HG03108 (cell line): ENCODE measurements around the gene PAPPA2.
"Not testable (repeated sequence)": the region's sequence is repeated elsewhere in the genome, so short reads cannot be mapped to it uniquely, and the experiment has no call there.

ENCODE experiments used
- ATAC-seq: cut with Tn5 transposase; IDR thresholded peaks from one replicate; pipeline ENCODE4 v1.9.1; 2021; ENCODE audit warnings: moderate library complexity; ENCODE audit not compliant: unreplicated experiment

The PAPPA2 gene, protein sequence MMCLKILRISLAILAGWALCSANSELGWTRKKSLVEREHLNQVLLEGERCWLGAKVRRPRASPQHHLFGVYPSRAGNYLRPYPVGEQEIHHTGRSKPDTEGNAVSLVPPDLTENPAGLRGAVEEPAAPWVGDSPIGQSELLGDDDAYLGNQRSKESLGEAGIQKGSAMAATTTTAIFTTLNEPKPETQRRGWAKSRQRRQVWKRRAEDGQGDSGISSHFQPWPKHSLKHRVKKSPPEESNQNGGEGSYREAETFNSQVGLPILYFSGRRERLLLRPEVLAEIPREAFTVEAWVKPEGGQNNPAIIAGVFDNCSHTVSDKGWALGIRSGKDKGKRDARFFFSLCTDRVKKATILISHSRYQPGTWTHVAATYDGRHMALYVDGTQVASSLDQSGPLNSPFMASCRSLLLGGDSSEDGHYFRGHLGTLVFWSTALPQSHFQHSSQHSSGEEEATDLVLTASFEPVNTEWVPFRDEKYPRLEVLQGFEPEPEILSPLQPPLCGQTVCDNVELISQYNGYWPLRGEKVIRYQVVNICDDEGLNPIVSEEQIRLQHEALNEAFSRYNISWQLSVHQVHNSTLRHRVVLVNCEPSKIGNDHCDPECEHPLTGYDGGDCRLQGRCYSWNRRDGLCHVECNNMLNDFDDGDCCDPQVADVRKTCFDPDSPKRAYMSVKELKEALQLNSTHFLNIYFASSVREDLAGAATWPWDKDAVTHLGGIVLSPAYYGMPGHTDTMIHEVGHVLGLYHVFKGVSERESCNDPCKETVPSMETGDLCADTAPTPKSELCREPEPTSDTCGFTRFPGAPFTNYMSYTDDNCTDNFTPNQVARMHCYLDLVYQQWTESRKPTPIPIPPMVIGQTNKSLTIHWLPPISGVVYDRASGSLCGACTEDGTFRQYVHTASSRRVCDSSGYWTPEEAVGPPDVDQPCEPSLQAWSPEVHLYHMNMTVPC (N-terminal part only)

DNA sequence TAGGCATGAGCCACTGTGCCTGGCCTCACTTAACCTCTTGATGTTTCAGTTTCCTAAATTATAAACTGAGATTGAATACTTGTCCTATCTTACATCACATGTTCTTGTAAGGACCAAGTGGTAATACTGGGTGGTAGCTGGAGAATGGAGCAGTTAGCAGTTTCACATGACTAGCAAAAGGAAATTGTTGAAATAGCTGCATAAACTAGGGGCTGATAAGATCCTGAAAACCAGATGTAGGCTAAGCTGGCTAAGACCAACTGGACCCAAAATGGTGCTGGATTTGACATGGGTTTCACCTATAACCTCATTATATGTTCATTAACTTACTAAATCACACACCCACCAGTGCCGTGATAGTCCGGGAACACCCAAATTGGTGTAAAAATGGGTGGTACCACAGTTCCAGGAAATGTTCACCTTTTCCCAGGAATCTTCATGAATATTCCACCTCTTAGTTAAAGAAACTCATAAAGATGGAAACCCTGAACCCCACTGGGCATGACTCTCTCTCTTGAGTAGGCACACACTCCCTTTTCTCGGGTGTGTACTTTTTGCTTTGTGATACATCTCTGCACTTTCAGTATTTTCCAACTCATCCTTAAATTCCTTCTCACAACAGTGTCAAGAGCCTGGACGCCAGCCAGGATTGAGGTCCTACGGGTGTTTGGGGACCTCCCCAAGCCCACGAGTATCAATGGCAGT lies at the start of gene PAPPA2:
TSS of gene PAPPA2 (plus strand) at position 502 of the 705 bp plus-strand sequence. CDS start 93,148 bp downstream, outside the sequence.
- ATAC-seq, result no peak

DNA sequence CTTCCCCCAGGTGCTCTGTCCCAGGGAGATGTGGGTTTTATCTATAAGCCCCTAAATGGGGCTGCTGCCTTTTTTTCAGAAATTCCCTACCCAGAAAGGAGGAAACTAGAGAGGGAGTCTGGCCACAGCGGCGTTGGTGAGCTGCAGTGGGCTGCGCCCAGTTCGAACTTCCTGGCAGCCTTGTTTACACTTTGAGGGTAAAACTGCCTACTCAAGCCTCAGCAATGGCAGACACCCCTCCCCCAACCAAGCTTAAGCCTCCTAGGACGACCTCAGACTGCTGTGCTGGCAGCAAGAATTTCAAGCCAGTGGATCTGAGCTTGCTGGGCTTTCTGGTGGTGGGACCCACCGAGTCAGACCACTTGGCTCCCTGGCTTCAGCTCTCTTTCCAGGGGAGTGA lies 46.2 kb upstream of the PAPPA2 start:
- no peak for ATAC-seq

DNA sequence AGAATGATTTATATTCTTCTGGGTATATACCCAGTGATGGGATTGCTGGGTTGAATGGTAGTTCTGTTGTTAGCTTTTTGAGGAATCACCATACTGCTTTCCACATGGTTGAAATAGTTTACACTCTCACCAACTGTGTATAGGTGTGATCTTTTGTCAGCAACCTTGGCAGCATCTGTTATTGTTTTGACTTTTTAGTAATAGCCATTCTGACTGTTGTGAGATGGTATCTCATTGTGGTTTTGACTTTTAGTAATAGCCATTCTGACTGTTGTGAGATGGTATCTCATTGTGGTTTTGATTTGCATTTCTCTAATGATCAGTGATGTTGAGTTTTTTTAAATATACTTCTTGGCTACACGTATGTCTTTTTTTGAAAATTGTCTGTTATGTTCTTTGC lies 43.4 kb upstream of the PAPPA2 start:
- not testable (repeated sequence) for ATAC-seq

DNA sequence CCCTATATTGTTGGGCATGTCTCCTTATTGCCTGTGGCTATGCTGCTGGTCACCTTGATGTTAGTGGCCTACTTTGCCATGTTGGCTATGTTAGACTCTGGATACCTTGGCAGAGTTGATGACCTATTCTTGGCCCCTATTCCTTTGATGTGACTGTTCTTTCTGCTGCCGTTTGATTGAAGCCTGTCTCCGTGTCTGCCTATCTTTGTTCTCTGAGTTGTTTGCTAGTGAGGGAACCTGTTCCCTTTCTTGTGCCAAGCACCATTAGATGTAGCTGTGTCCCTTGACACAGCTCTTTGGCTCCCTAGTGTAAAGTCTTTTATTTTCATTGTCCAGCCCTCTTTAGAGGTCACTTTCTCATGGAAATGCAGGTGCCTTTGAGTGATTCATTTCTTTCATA lies 28.7 kb upstream of the PAPPA2 start:
- no peak for ATAC-seq

DNA sequence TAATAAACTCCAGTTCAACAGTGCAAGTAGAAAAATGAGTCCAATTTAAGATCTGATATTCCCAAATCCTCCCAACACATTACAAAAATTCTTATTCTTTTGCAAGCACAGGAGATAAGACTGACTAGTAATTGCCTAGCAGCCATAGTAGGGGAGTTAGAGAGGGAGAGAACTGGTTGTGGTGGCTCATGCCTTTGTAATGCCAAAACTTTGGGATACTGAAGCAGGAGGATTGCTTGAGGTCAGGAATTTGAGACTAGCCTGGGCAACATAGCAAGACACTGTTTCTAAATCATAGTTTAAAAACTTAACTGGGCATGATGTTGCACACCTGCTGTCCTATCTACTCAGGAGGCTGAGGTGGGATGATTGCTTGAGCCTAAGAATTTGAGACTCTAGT lies 26.7 kb upstream of the PAPPA2 start:
- ATAC-seq, result no peak

DNA sequence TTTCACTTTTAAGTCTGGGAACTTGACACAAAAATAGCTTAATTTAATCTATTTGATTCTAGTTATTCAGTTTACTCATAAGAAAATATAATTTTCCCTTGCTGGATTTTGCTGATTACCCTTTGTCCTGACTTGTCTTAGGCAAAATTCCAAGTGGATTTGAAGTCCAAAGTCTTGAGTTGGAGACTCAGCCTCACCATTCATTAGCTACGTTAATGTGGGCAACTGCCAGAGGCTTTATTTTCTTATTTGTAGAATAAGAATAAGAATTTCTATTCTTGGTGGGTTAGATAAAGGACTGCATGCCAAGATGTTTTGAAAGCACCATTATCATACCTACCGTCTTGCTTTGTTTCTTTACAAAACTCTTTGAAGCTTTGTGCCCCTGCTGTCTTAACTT lies 22.8 kb upstream of the PAPPA2 start:
- no peak for ATAC-seq

DNA sequence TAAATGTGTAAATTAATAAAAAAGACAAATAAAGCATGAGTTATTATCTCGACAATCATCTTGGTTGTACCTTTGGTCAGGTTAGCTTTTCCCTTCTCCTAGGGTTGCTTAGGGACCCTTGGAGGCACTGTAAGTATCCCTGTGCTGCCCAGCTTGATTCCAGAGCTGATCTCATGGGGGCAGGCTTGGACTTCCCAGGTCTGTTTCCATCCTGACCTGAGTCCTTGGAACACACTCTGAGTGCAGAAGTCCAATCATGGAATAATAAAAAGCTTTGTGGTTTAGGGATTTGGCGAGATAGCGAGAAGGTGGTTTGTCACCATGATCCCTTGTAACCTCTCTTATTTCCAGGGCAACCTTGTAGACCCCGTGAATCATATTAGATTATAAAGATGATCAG lies 18.7 kb upstream of the PAPPA2 start:
- no peak for ATAC-seq

DNA sequence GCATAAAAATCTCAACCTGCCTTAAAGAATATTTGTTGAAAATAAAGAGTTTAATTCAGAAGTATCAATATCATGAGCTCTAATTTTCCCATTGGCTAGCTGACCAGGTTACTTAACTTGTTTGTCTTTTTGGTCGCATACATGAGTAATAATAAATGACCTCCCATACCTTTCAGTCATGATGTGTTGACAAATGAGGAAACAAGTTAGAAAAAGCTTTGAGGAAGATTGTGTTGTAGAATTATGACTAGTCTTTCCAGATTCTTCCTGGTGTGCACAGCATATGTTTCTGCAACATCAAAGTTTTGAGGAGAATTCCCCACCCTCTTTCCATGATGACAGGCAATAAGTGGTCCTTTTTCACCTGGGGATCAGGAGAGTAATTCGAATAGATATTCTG lies 17.6 kb upstream of the PAPPA2 start:
- ATAC-seq, result no peak

DNA sequence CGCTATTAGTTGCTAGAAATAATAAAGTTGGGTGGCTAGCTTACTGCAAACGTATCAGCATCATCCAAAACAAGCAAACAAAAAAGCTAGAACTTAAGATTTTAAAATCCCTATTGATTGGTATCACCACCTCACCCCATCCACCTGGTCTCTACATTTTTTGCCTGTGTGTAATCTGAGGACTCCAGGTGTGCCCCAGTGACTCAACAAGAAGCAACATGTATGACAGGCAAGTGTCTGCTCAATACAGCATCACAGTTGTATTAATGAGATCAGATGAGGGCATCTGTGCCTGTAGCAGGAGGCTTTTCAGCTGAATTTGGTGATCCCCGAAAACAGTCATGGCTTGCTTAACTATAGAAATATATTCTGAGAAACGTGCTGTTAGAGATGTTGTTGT lies 14.6 kb upstream of the PAPPA2 start:
- no peak for ATAC-seq

DNA sequence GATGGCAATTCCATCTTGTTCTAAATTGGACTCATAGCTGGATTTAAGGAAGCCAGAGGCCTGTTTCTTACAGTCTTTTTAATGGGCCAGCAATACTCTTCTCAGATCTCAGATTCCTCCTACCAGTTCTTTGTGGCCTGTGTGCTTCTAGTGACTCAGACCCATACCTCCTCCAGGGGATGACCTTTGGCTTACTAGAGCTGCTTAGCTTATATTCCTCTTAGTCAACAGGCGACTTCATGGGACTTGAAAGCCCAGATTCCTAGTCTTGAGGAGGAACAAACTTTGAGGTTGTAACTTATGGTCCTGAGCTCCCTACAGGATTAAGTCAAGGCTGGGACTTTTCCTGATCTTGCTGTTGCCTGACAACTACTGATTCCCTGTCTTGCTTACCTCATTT lies 12.4 kb upstream of the PAPPA2 start:
- no peak for ATAC-seq

DNA sequence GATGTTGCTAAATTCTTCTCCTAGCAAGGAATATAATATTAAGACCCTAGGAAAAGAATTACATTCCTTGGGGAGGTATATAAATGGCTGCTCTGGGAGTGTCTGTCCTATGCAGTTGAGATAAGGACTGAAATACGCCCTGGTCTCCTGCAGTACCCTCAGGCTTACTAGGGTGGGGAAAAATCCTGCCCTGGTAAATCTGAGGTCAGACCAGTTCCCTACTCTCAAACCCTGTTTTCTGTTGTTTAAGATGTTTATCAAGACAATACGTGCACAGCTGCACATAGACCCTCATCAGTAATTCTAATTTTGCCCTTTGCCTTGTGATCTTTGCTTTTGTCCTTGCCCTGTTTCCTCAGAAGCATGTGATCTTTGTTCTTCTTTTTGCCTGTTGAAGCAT lies 11.2 kb upstream of the PAPPA2 start:
- not testable (repeated sequence) for ATAC-seq

DNA sequence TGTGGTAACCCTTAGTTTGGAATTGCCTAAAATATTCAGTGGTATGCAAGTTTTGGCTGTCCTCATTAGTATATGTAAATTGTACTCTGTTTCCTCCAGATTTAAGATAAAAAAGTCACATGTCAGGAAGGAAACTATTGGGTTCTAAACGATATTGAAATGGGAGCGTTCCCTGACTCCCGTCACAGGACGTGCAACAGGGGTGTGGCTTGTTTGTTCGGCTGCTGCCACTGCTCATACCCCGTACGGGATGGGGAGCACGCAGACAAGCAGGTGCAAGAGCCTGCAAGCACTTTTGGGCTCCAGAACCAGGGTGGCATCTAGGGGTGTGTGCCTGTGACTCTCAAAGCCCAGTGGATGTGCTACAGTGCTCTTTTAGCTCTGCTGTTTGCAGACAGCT lies 6.2 kb upstream of the PAPPA2 start:
- ATAC-seq, result no peak

DNA sequence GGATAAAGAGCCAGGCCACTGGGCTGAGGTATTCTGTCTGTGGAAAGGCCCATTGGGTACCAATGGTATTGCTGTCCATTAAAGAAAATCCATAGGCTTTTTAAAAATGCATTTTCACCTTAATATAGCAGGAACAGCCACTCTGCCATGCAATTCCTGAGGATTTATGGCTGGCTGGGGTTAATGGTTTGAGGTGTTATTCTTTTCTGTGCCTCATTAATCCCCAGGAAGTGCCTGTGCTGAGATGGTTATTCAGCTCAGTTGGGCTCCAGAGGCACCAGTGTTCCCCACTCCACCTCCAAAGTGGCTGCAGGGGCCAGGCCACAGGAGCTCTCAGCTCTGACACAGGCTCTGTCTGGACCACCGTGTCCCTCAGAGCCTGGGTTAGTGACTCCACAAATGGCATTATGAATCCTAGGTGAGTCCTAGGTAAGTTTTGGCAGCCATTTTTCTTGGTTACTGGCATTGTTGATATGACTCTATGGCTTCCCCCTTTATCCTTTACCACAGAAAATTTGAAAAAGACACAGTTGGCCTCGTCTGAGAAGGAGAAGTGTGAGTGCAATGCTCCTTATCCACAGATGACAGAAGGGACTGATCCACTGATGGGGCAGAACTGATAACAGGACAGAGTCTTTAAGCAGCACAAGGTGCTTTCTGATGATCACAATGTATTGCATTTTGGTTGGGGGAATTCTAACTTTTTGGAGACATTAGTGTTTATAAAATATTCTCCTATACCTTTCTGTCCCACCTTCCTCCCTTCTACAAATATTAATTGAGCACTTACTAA lies 2.2 kb upstream of the PAPPA2 start:
- ATAC-seq, result no peak

DNA sequence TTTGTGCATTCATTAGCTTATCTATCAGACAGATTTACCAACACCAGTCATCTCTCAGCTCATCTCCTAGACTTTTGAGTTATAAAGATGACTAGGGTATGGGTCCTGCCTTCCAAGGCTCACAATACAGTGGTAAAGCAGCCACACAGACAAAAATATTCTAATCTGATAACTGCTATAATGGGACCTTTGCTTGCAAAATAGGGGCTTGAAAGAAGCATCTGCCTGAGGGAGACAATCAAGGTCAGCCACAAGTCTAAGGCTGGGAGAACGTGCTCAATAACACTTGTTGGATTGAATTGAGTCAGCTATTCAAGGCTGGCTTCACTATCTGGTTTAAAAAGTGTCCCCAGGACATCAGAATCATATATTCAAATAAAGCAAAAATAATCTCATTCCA lies 1.4 kb upstream of the PAPPA2 start:
- ATAC-seq, result no peak

DNA sequence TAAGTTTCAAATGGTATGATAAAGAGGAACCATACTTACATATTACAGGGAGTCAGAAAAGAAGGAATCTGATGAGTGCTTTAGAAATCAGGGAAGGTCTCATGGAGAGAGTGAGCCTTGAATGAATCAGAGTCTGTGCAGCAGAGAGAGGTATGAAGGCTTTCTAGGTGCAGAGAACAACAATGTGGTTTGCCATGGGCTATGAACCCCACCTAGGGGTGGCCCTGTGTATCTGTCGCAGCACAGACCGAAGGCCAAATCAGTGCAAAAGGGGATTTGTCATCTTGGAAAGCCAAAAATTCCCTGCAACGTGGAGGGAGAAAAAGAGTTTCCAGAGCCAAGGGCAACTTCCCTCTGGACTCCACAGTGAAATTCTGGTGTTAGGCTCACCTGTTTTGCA lies 3.5 kb downstream of the PAPPA2 start:
- no peak for ATAC-seq

DNA sequence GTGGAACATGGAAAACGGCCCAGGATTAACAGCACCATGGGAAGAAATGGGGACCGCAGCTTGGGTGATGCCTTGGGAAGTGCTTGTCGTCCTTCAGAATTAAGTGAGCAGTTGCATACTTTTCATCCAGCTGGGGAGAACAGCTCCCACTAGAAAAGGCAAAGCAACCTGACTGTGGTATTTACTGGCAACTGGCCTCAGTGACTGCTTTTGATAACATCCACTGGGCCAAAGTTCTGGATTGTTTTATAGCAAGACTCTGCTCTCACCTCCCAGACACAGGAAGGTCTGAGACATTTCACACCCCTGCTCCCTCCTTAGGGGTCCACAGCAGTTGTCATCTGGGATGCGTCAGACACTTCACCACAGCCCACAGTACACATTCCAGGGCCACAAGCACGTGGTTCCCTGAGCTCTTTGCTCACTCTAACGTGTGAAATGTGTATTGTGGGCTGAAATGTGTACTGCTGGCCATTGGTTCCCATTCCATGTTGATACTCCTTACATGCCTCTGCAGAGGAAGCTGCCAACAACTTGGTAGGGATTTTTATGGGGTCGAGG lies 6.6 kb downstream of the PAPPA2 start:
- ATAC-seq, result no peak

DNA sequence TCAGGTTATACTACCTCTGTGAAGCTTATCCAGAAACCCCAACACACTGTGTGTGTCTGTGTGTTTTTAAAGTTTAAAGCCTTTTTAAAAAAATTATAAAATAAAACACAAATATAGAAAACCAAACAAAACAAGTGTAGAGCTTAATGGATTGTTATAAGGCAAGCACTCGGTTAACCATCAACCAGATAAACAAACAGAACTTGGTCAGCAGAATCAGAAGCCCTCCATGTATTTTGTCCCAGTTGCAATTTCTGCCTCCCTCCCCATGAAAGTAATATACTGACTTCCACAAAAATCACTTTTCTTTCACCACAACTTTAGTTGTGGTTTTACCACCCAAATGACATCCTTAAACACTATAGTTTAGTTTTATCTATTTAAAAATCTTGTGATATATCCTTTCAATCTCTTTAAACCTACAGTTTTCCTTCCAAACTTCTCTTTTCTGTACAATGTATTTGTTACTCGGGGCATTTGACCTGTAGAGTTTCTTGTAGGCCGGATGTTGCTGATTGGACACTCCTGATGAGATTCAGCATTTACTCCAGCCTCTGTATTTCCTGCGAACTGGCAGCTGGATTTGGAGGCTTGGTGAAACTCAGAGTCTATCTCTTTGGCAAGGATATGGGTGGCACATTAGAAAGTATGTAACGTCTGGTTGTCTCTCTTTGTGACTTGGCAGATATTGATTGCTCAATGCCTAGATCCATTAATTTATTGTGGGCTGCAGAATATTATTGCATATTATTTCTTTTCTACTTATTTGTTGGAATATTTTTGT lies 8.6 kb downstream of the PAPPA2 start:
- no peak for ATAC-seq

DNA sequence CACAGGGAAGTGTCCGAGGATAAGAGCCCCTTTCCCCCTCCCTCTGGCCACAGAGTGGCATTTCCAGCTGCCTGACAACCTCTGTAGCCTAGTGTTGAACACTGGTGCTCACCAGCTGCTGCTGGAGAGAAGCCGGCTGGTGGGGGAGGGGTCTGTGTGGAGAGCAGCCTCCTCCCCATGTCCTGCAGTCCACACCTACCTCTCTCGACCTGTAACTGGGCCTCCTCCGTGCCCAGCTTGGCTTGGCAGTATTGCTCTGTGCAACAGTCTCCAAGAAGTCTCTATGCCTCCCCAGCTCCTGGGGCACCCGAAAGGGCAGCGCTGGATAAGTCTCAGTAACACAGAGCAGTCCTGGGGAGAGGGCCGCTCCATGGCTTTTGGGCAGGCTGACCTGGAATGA lies 17.0 kb downstream of the PAPPA2 start:
- no peak for ATAC-seq

DNA sequence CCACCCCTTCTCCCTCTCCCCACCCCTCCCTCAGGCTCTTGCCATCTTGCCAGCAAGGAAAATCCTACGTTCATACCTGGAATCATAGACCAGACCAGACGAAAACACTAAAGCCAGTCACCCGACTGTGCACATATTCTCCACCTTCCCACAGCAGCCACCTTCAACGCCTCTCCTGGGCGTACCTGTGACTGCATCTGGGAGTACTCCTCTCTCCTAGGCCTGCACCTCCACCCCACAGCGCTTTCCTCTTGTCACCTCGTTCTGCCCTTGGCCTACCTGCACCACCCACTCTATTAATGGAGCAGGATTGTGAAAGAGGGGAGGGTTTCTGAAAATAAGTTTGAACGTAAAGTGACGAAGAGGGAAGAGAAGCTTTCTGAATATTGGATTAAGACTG lies 17.8 kb downstream of the PAPPA2 start:
- ATAC-seq, result no peak
